ENCODE results near the gene MBNL3. TPM values are rescaled to one million over a fixed set of nuclear protein-coding genes. Genes with fewer than 3 reads are reported as not detected.

The MBNL3 gene
- total RNA-seq, 1 donor from 2014 or later = 8.2 TPM

- H3K4me1 Mint-ChIP-seq (ENCODE audit: low read depth) = peaks cover 1% of the 10 kb centered on the region
- no peak overlapping the region for H3K27ac Mint-ChIP-seq
- no peaks in the 10 kb centered on the region for H3K27me3 Mint-ChIP-seq
- peaks cover 7% of the 10 kb centered on the region for H3K36me3 Mint-ChIP-seq (ENCODE audit: insufficient read depth)
- no peak overlapping the region for H3K4me3 Mint-ChIP-seq (ENCODE audit: low read depth)
- peaks cover 16% of the 10 kb centered on the region for H3K9me3 Mint-ChIP-seq (ENCODE audit: low read depth)
- TF ChIP-seq, protein P1, sequence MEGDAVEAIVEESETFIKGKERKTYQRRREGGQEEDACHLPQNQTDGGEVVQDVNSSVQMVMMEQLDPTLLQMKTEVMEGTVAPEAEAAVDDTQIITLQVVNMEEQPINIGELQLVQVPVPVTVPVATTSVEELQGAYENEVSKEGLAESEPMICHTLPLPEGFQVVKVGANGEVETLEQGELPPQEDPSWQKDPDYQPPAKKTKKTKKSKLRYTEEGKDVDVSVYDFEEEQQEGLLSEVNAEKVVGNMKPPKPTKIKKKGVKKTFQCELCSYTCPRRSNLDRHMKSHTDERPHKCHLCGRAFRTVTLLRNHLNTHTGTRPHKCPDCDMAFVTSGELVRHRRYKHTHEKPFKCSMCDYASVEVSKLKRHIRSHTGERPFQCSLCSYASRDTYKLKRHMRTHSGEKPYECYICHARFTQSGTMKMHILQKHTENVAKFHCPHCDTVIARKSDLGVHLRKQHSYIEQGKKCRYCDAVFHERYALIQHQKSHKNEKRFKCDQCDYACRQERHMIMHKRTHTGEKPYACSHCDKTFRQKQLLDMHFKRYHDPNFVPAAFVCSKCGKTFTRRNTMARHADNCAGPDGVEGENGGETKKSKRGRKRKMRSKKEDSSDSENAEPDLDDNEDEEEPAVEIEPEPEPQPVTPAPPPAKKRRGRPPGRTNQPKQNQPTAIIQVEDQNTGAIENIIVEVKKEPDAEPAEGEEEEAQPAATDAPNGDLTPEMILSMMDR (IDR thresholded peaks at IDR 0.05; ENCODE audit: unreplicated experiment) = no peak
- DNase-seq (ENCODE audit: low spot score, unreplicated experiment) = no peak
Measured at GRCh38 chrX:132442691-132443090, 46.1 kb downstream of the MBNL3 start.

- peaks cover 6% of the 10 kb centered on the region for H3K9me3 Mint-ChIP-seq (ENCODE audit: low read depth)
- no peak overlapping the region for H3K4me3 Mint-ChIP-seq (ENCODE audit: low read depth)
- DNase-seq (ENCODE audit: low spot score, unreplicated experiment) = no peak
- peaks cover 9% of the 10 kb centered on the region for H3K36me3 Mint-ChIP-seq (ENCODE audit: insufficient read depth)
- no peak overlapping the region for H3K27ac Mint-ChIP-seq
- peaks cover 21% of the 10 kb centered on the region for H3K4me1 Mint-ChIP-seq (ENCODE audit: low read depth)
- H3K27me3 Mint-ChIP-seq = no peaks in the 10 kb centered on the region
- TF ChIP-seq, protein P1 (IDR thresholded peaks at IDR 0.05; ENCODE audit: unreplicated experiment) = no peak
Measured at GRCh38 chrX:132435222-132435621, 53.6 kb downstream of the MBNL3 start.

- H3K9me3 Mint-ChIP-seq (ENCODE audit: low read depth) = peaks cover 6% of the 10 kb centered on the region
- H3K27ac Mint-ChIP-seq = peak overlapping the region; percentile 86
Measured at GRCh38 chrX:132433551-132433950, 55.3 kb downstream of the MBNL3 start.

GRCh38 chrX:132433001-132433400 is 55.8 kb downstream of the MBNL3 start:
- no peaks in the 10 kb centered on the region for H3K27me3 Mint-ChIP-seq
- peaks cover 21% of the 10 kb centered on the region for H3K4me1 Mint-ChIP-seq (ENCODE audit: low read depth)
- H3K9me3 Mint-ChIP-seq (ENCODE audit: low read depth) = peaks cover 6% of the 10 kb centered on the region
- H3K4me3 Mint-ChIP-seq (ENCODE audit: low read depth) = no peak overlapping the region
- TF ChIP-seq, protein P1 (IDR thresholded peaks at IDR 0.05; ENCODE audit: unreplicated experiment) = no peak
- H3K27ac Mint-ChIP-seq = peak overlapping the region; percentile 91
- H3K36me3 Mint-ChIP-seq (ENCODE audit: insufficient read depth) = peaks cover 10% of the 10 kb centered on the region
- no peak for DNase-seq (ENCODE audit: low spot score, unreplicated experiment)

More at GRCh38 chrX:132433551-132433950, 55.3 kb downstream of the MBNL3 start:
- peaks cover 21% of the 10 kb centered on the region for H3K4me1 Mint-ChIP-seq (ENCODE audit: low read depth)
- TF ChIP-seq, protein P1 (IDR thresholded peaks at IDR 0.05; ENCODE audit: unreplicated experiment) = no peak
- H3K4me3 Mint-ChIP-seq (ENCODE audit: low read depth) = no peak overlapping the region
- DNase-seq (ENCODE audit: low spot score, unreplicated experiment) = no peak
- no peaks in the 10 kb centered on the region for H3K27me3 Mint-ChIP-seq
- H3K36me3 Mint-ChIP-seq (ENCODE audit: insufficient read depth) = peaks cover 10% of the 10 kb centered on the region

DNA sequence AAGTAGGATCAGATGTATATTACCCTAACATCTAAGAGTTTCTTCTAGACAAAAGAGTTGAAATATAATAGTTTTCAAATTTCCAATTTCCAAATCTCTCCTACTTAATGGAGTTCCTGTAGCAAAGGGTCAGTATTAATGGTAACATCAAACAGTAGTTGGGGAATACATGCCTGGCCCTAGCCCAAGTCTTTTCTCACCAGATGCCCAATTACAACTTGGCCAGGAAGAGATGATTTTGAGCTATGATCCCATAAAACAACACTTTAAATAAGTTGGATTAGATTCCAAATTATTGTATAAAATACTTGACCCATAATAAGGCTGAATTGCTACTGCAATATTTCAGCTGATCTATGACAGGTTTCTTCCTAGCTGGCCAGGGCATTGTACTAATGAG is 59.9 kb downstream of the MBNL3 start:
- Mint-ChIP-seq H3K36me3 (ENCODE audit: insufficient read depth) (peaks cover 9% of the 10 kb centered on the region), H3K4me1 (ENCODE audit: low read depth) (peaks cover 15% of the 10 kb centered on the region), H3K4me3 (ENCODE audit: low read depth) (no peak overlapping the region), H3K9me3 (ENCODE audit: low read depth) (peaks cover 6% of the 10 kb centered on the region), H3K27me3 (peaks cover 3% of the 10 kb centered on the region), H3K27ac (no peak overlapping the region)
- TF ChIP-seq, protein P1 (IDR thresholded peaks at IDR 0.05; ENCODE audit: unreplicated experiment) = no peak
- DNase-seq (ENCODE audit: low spot score, unreplicated experiment) = no peak
